MCF 10A (cell line): ENCODE results near the gene LAMA3. TPM values are rescaled to one million over a fixed set of nuclear protein-coding genes. Genes with fewer than 3 reads are reported as not detected.

ENCODE experiments used
- BruUV-seq: library from RNA; stranded (reverse); fragments of 400-500 nt; replicated peaks from 2 replicates; lab custom pipeline; 2021; lab: Mats Ljungman, UMichigan
- CTCF ChIA-PET: fragments of 300-600 bp; sonication (Branson Sonifier 250); formaldehyde crosslinking; extraction: SDS; loops from one replicate; lab custom pipeline; 2021; ENCODE audit warnings: antibody characterized with exemption, inconsistent platforms; lab: Yijun Ruan, JAX
- POLR2A ChIA-PET: fragments of 300-600, 350-650 bp; sonication (Branson Sonifier 250); formaldehyde crosslinking; extraction: SDS; loops from one replicate; lab custom pipeline; 2020; ENCODE audit warnings: antibody characterized with exemption, inconsistent platforms; lab: Yijun Ruan, JAX
- DNase-seq: peaks from one replicate; pipeline ENCODE4 v3.0.0-alpha.2; 2018; ENCODE audit not compliant: unreplicated experiment
- H3K27ac Mint-ChIP-seq: one replicate; pipeline ENCODE4 v1.8.0; 2022; ENCODE audit warnings: mild to moderate bottlenecking, low read depth, mixed read lengths; ENCODE audit not compliant: unreplicated experiment
- H3K27me3 Mint-ChIP-seq: one replicate; pipeline ENCODE4 v1.8.0; 2022; ENCODE audit warnings: mixed read lengths; ENCODE audit not compliant: insufficient read depth, unreplicated experiment
- H3K36me3 Mint-ChIP-seq: one replicate; pipeline ENCODE4 v1.8.0; 2022; ENCODE audit warnings: mild to moderate bottlenecking, moderate library complexity, mixed read lengths; ENCODE audit not compliant: insufficient read depth, unreplicated experiment
- H3K4me1 Mint-ChIP-seq: one replicate; pipeline ENCODE4 v1.8.0; 2022; ENCODE audit warnings: mixed read lengths; ENCODE audit not compliant: insufficient read depth, unreplicated experiment
- H3K4me3 Mint-ChIP-seq: one replicate; pipeline ENCODE4 v1.8.0; 2022; ENCODE audit warnings: mild to moderate bottlenecking, moderate library complexity, mixed read lengths; ENCODE audit not compliant: unreplicated experiment
- H3K9me3 Mint-ChIP-seq: one replicate; pipeline ENCODE4 v1.8.0; 2022; ENCODE audit warnings: mixed read lengths; ENCODE audit not compliant: unreplicated experiment
- CTCF ChIP-seq: fragments of 200-600 bp; IDR thresholded peaks from one replicate; pipeline ENCODE4 v1.8.0; 2022; ENCODE audit warnings: antibody characterized with exemption, mild to moderate bottlenecking; ENCODE audit not compliant: unreplicated experiment
- intact Hi-C: fragments of 100-400 bp; cut with micrococcal nuclease; formaldehyde crosslinking; loops from 2 replicates; pipeline ENCODE4 v1.14.1; 2022
- total RNA-seq: library from RNA; stranded (reverse); gene quantifications from 2 replicates; pipeline ENCODE4 v1.2.3, GENCODE V29; 2022

The LAMA3 gene
- total RNA-seq, 1 experiment from 2014 or later: 371 TPM

DNA sequence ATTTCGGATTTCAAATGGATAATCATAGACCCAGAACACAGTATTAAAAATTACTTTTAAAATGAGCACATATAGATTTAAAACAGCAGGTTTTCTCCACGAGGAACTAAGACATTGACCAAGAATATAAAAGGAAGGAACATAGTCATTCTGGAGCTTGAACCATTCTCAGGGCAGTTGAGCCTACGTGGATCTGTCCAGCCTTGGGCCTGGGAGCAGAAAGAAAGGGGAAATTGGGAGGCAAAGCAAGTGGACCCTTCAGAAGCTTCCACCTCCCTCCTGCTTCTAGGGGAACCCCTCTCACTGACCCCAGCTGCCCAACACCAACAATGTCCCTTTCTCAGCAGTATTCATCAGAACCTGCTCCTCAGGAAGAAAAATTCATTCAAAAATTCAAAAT lies 293.9 kb downstream of the LAMA3 start:
- no TSS peak for BruUV-seq
- Mint-ChIP-seq H3K4me3 (no peak overlapping the region), H3K27me3 (no peaks in the 10 kb centered on the region), H3K27ac (no peak overlapping the region), H3K36me3 (no peaks in the 10 kb centered on the region), H3K4me1 (no peaks in the 10 kb centered on the region), H3K9me3 (no peaks in the 10 kb centered on the region)
- intact Hi-C loops: no loop called here
- no peak for TF ChIP-seq CTCF
- ChIA-PET CTCF (interaction anchor here (0.6 kb wide), 1 partner anchor 29 kb away, joined by 3 read pairs; no protein-coding TSS in a partner anchor), POLR2A (interaction anchor here (0.9 to 1.3 kb wide), 5 partner anchors 10 to 25 kb away, joined by 3 read pairs; no protein-coding TSS in a partner anchor)
- DNase-seq: no peak

DNA sequence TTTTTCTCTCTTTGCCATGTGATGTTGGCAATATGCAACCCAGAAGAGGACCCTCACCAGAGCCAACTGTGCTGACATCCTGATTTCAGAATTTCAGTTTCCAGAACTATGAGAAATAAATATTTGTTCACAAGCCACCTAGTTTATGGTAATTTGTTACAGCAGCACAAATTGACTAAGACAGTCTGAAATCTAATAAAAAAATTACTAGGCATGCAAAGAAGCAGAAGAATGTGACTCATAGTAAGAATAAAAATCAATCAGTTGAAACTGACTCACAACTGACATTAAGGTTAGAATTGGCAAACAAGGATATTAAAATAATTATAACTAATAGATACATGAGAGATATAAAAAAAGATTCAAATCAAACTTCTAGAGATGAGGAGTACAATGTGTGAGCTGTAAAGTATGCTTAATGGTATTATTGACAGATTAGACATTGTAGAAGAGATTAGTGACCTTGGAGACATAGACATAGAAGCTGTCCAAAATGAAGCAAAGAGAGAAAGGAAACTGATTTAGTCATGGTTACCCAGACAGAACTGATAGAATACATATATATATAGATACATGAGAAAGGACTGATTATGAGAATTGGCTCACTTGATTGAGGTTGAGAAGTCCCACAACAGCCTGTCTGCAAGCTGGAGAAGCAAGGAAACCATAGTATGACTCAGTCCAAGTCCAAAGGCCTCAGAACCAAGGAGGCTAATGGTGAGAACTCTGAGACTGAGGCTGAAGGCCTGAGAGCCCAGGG lies 297.5 kb downstream of the LAMA3 start:
- CTCF ChIA-PET: interaction anchor here (0.5 to 1.3 kb wide), 5 partner anchors 11 to 376 kb away, joined by 3 to 4 read pairs (median 3); no protein-coding TSS in a partner anchor
- Mint-ChIP-seq H3K36me3 (no peaks in the 10 kb centered on the region), H3K9me3 (no peaks in the 10 kb centered on the region), H3K27me3 (no peaks in the 10 kb centered on the region), H3K27ac (no peak overlapping the region), H3K4me1 (peaks cover 17% of the 10 kb centered on the region), H3K4me3 (no peak overlapping the region)
- no TSS peak for BruUV-seq
- DNase-seq: no peak
- TF ChIP-seq CTCF: no peak
- intact Hi-C loops: no loop called here
- POLR2A ChIA-PET: interaction anchor here (0.6 to 1.1 kb wide), 2 partner anchors 18 to 67 kb away, joined by 3 read pairs; no protein-coding TSS in a partner anchor

DNA sequence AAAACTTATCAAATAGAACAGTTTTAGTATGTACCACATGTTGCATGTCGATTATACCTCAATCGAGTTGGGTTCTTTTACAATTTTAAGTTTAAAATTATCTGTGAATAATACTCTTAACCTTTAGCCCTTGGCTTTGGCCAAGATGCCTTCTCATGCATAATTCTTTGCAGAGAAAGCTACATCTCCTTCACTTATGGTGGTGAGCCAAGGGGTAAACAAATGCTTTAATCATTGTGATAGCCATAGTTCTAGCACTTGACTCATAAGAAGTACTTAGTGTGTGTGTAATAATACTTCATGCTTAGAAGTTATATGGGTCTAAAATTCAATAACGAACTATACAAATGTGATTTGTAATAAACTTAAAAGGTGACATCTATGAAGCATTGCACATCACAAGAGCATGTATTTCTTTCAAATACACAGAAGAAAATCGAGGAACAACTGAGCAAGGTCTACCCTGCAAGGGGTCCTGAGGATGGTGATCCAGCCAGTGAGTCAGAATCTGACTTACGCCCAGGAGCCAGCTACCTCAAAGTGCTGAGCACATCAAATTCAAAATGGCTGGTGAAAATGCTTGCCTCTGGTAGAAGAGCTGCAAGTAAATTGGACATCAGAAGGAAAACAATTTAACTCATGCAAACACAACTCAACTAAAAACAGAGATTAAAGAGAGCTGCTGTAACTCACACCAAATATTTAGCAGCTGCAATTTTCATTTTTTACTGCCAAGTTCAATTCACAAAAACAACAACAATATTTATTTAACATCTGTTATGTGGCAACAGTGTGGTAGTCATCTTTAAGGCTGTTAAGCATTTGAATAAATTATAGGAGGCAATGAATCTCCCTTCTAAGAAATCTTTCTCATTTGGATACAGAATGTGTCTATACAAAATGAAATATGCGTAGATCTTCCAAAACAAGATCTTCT lies 301.5 kb downstream of the LAMA3 start:
- no peak overlapping the region for H3K27ac Mint-ChIP-seq
- no peak overlapping the region for H3K4me3 Mint-ChIP-seq
- no peaks in the 10 kb centered on the region for H3K27me3 Mint-ChIP-seq
- no peaks in the 10 kb centered on the region for H3K9me3 Mint-ChIP-seq
- ChIA-PET POLR2A (interaction anchor here (0.8 to 1.8 kb wide), 6 partner anchors 8 to 31 kb away, joined by 3 to 7 read pairs (median 4); no protein-coding TSS in a partner anchor), CTCF (interaction anchor here (0.5 to 1.2 kb wide), 3 partner anchors 16 to 129 kb away, joined by 3 read pairs; no protein-coding TSS in a partner anchor)
- intact Hi-C loops: no loop called here
- peaks cover 39% of the 10 kb centered on the region for H3K4me1 Mint-ChIP-seq
- no peaks in the 10 kb centered on the region for H3K36me3 Mint-ChIP-seq
- no TSS peak for BruUV-seq
- peak; percentile 52 for DNase-seq
- TF ChIP-seq CTCF: no peak
